HL-60 (cell line): ENCODE results near the gene LAMA1.

ENCODE experiments used
- CTCF ChIP-seq: IDR thresholded peaks from one replicate; pipeline ENCODE4 v1.5.1; 2011; ENCODE audit warnings: low read length, control low read depth, inconsistent platforms; ENCODE audit not compliant: insufficient read depth
- GABPA ChIP-seq: IDR thresholded peaks from 2 replicates; pipeline ENCODE4 v1.6.1; 2012; ENCODE audit warnings: low read depth
- POLR2AphosphoS5 ChIP-seq: IDR thresholded peaks from 2 replicates; pipeline ENCODE4 v1.6.1; 2012; ENCODE audit warnings: low read depth
- REST ChIP-seq: IDR thresholded peaks from 2 replicates; pipeline ENCODE4 v1.6.1; 2012; ENCODE audit warnings: low read depth; ENCODE audit not compliant: insufficient replicate concordance
- SPI1 ChIP-seq: IDR thresholded peaks from 2 replicates; pipeline ENCODE4 v1.6.1; 2012; ENCODE audit warnings: low read depth, mild to moderate bottlenecking, borderline replicate concordance

- TF ChIP-seq CTCF (no peak), GABPA (no peak), POLR2AphosphoS5 (no peak), SPI1 (no peak), REST (no peak)
These were observed 161.1 kb downstream of the LAMA1 start for GRCh38 chr18:6956495-6956894.
